Activated T-helper 9 cell treated with anti-CD3 and anti-CD28 coated beads, Interleukin-2, amount 50 U/mL, for 16 hours (primary cell): Measurements from ENCODE around the gene PDE2A.
A peak's percentile ranks its signal among the peaks of the same experiment; 100 is the strongest.

Experiments used
- DNase-seq: peaks from one replicate; pipeline ENCODE4 v3.0.0-alpha.2; 2020; ENCODE audit warnings: low read depth

The PDE2A gene

DNA sequence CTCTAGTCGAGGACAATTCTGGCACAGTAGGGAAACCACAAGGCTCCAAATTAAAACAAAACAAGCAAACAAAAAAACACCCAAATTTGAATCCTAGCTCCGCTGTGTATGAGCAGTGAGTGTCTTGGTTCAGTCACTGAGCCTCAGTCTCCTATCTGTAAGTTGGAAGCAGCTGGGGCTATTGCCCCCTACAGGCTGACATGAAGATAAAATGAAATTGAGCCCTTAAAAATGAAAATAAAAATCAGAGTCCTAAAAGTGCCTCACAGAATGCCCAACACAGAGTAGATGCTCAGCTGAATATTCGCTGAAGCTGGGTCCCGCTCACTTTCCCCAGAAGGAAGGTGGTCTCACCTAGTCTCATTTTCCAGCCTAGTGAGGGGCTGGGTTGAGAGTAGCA is 65.2 kb downstream of the PDE2A start:
- no peak for DNase-seq

DNA sequence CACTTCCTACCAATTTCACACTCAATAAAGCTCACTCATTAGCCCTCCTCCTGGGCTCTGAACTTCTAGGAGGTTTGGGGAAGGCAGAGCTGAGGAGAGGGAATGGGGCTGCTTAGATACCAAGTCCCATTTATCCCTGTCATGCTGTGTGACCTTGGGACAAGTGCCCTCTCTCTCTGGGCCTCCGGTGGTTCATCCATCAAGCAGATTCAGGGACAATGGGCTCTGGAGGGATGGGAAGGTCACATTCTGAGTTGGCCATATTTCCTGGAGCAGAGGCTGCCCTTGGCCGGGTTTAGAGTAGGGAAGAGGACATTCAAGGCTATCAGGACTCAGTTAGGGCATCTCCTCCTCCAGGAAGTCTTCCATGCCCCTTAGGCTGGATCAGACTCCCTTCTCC is 66.7 kb downstream of the PDE2A start:
- DNase-seq, result no peak

DNA sequence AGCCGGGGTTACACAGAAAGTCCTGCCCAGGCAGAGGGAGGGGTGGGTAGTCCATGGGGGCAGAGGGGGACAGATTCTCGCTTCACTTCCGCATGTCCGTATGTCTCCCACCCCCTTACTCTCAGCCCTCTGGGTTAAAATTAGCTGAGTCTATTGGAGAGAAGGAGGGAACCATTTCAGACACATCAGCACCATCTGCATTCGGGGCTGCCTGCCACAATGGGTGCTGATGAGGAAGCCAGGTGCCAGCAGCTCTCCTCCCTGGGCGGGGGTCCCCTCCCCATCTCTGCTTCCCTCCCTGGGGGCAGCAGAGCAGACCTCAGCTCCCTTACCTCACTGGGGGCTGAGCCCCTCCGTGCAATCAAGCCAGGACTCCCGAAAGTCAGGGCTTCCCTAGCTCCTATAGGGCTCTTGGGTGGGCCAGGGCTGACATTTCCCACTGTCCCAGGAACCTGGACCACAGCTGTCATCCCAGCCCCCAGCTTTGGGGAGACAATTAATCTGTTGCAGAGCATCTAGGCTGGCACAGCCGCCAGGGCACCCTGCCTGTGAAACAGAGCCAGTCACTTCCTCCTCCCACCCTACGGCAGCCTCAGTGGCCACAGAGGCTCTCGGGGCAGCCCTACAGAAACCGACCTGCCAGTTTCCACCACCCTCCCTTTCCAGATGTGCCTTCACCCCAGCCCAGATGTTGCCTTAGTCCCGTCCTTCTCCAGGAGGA is 67.3 kb downstream of the PDE2A start:
- DNase-seq, result no peak

GRCh38 chr11:72605973-72606747 is 68.1 kb downstream of the PDE2A start:
- no peak for DNase-seq

GRCh38 chr11:72604256-72604655 is 70.0 kb downstream of the PDE2A start:
- no peak for DNase-seq

DNA sequence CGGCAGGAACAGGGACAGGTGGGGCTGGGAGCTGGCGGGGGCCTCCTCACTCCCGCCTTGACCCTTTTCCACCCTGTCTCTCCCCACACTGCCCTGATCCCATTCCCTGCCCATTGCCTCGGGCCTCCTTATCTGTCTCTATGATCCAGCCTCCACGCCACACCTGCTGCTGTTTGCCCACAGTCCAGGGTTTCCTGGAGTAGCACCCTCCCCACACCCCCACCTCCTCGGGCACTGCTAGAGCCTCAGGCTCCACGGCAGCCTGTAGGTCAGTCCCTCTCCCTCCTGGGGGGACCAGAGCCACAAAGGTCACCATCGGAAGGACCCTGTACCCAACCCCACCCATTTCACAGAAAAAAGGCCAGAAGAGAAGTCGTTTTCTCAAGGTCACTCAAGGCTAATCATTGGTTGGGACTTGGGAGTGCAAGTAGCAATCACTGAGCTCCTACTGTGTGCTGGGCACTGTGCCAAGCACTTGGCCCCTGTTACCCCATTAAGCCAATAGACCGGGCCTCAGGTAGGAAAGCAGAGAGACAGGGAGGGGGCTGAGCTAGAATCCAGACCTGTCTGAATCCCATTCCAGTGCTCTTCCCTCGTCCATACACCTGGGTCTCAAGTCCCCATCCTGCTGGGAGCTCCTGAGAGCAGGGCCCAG is 71.8 kb downstream of the PDE2A start:
- DNase-seq, result no peak

DNA sequence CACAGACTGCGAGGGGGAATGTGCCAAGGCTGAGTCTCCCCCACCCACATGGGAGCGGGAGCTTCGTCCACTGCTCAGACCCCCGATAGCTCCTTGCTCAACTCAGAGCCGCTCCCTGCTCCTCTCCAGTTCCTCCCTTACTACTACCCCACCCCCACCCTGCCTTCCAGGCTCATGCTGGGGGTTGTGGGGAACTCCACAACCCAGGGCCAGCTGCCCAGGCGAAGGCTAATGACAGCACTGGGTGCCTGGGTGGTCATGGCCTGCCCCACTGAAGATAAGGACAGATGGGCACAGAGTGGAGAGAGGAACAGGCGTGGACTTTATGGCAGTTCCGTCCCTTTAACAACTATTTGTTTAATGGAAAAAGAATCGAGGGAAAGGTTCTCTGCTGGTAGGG is 73.7 kb downstream of the PDE2A start:
- no peak for DNase-seq

DNA sequence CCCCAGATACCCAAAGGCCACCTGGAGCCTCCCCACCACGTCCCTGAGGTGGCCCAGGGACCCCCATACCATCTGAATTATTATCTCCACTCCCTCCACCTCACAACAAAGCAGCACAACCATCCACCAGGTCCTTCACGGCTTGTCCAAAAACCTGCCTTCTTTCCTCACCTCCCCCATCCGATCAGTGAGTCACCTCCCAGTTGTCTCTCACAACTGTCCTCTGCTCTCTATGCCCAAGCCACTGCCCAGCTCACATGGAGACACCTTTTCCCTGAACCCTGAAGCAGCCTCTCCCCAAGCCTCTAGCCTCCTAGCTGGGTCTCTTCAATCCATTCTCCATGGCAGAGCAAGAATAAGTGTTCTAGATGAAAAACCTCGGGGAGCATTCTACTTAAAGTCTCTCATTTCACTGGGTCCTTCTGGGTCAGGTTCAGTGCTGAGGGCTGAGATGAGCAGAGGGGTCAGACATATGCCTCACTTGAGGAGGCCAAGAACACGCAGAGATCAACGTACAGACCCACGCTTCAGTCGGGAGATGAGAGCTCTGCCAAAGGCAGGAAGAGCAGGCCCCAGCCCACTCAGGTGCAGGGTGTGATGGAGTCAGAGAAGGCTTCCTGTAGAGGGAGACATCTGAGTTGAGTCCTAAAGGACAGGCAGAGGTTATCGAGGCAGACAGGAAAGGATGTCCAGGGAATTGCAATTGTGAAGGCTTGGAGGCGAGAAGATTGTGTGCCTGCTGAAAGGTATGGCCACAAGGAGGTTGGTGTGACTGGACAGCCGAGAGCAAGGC is 74.7 kb downstream of the PDE2A start:
- DNase-seq, result no peak

DNA sequence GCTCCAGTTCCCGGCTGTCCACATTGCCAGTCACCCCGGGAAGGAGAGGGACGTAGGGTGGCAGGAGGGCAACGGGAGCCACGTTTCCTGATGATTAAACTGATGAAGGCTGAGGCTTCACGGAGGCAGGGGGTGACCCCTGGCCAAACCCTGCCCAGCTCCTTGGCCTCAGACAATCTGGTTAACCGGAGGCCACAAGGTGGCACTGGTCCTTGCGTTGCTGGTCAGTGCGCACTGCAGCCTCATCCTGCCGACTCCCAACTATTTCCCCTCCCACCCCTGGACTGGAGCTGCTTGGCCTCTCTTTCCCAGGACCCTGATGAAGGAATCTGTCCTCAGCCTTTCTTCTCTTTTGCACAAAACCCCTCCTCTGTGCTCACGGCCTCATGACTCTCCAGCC is 75.3 kb downstream of the PDE2A start:
- no peak for DNase-seq

- DNase-seq, result no peak
Observed at GRCh38 chr11:72598466-72598865, 75.8 kb downstream of the PDE2A start.

DNA sequence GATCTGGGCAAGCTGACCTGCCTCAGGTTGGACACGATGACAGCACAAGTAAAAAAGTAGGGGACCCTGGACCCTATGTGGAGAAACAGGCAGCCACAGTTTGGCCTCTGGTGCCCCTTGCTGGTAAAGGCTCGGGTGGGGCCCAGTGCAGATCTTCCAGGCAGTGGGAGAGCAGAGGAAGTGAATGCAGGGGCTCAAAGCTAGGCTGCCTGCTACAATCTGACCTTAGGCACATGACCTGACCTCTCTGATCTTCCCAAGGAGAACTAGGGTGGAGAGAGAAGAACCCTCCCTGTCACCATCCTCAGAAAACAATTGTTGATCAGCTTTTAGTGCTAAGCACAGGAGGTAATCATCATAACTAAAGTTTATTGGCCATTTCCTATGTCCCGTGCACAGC is 76.5 kb downstream of the PDE2A start:
- no peak for DNase-seq

- no peak for DNase-seq
Observed at GRCh38 chr11:72595292-72595684, 78.9 kb downstream of the PDE2A start.

DNA sequence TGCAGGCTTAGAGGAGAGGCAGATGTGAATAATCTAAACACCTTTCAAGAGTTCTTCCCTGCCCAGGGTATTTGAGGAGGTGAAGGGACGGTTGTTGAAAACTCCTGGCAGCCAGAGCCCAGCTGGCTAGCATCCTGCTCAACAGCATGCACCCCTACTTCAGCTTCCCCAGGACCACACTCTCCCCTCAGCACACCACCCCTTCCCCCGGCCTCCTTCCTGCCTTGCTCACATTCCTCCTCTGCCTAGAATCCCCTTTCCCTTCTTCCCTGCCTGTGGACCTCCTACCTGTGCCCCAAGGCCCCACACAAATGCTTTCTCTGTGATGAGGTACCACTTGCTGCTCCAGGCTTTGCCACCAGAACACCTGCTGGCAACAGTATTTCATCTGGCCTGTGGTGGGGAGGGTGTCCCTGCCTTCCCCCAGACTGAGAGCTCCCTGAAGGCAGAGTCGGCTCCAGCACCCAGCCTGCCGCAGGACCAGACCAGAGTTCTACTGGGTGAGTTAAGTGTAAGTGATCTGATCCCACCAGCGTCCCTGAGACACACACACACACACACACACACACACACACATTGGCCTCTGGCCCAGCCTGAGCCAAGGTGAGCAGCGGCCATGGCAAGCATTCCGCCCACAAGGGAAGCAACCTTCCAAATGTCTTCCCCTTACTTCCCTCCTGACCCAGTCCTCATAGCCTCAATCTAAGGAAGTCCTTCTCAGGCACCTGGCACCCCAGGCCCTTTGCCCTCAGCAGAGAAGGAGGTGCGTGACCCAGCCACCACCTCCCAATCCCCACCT is 79.5 kb downstream of the PDE2A start:
- DNase-seq, result no peak

- no peak for DNase-seq
Observed at GRCh38 chr11:72592698-72593495, 81.3 kb downstream of the PDE2A start.

DNA sequence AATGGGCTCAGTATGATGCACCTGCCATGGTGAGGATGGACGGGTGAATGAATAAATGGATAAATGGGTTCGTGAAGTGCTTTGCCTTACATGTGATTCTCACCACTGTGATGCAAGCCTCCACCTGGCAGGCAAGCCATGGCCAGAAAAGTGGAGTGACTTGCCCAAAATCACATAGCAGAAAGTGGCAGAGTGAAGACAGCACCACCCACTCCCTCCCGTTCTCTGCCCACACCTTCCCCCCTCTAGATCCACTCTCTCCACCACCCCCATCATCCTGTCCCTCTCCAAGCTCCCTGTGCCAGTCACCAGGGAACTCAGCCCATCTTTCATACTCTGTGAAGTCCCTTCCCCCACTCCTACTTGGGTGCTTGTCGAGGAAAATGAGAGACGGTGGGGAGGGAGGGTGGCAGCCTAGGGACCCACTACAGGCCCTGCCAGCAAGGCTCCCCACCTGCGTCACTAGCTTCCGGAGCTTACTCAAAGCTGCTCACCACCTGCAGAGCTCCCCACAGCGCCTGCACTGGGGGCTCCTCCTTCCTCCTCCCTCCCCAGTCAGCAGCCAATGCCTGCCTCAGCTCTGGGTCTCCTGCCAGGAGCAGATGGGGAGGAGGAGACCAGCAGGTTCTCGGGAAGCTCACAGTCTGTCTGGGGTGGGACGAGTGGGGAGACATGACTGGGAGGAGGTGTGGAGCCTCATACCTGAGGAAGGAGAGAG is 82.3 kb downstream of the PDE2A start:
- DNase-seq, result peak; percentile 10

DNA sequence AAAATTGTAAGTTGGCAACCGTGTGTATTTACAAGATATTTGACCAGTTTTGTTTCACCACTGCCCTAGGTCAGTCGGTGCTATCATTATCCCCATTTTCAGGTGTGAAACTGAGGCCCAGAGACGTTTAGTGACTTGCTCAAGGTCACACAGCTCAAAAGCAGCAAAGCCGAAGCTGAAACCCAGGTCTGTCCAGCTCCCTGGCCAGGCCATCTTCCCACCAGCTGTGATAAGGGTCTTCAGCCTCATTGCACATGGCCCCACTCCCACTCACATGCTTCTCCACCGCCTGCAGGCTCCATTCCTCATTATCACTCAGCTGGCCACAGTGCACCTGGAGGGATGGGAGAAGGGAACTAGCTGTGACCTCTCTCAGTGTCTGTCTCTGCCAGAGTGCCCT is 83.2 kb downstream of the PDE2A start:
- DNase-seq, result no peak

GRCh38 chr11:72589802-72590761 is 84.1 kb downstream of the PDE2A start:
- DNase-seq, result peak; percentile 16
